Measurements from ENCODE around the gene GTF3C5.
"Not testable (repeated sequence)": the region's sequence is repeated elsewhere in the genome, so short reads cannot be mapped to it uniquely, and the experiment has no call there.

GTF3C5 gene

DNA sequence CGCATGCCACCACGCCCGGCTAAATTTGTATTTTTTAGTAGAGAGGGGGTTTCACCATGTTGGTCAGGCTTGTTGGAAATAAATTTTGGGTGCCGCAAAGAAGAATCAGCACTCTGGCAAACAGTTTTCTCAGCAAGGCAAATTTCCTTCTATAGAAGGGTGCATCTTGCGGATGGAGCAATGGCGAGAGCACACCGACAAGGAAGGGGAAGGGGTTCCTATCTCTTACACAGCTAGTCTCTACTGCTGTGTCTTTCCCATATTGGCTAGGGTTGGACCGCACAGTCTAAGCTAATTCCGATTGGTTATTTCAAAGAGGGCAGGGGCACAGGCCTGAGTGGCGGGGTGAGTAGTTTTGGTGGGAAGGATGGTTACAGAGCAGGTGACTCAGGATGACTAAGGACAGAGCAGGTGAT, 707 bp downstream of the GTF3C5 start:
- no peak for DNase-seq (ENCODE audit: low read depth, low spot score)
- TF ChIP-seq, protein P1, sequence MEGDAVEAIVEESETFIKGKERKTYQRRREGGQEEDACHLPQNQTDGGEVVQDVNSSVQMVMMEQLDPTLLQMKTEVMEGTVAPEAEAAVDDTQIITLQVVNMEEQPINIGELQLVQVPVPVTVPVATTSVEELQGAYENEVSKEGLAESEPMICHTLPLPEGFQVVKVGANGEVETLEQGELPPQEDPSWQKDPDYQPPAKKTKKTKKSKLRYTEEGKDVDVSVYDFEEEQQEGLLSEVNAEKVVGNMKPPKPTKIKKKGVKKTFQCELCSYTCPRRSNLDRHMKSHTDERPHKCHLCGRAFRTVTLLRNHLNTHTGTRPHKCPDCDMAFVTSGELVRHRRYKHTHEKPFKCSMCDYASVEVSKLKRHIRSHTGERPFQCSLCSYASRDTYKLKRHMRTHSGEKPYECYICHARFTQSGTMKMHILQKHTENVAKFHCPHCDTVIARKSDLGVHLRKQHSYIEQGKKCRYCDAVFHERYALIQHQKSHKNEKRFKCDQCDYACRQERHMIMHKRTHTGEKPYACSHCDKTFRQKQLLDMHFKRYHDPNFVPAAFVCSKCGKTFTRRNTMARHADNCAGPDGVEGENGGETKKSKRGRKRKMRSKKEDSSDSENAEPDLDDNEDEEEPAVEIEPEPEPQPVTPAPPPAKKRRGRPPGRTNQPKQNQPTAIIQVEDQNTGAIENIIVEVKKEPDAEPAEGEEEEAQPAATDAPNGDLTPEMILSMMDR (IDR thresholded peaks at IDR 0.05; ENCODE audit: insufficient read depth, low read length, missing control alignments): no peak
- peak overlapping the region; percentile 91 for H3K4me3 ChIP-seq (ENCODE audit: low read depth, low read length)
- CTCF ChIA-PET: interaction anchor here (0.9 to 15.5 kb wide), 8 partner anchors 7 to 150 kb away, joined by 3 to 148 read pairs (median 4); no protein-coding TSS in a partner anchor
- POLR2A ChIA-PET: interaction anchor here (1.0 to 1.6 kb wide), 4 partner anchors 9 to 239 kb away, joined by 3 to 7 read pairs (median 4); no protein-coding TSS in a partner anchor

DNA sequence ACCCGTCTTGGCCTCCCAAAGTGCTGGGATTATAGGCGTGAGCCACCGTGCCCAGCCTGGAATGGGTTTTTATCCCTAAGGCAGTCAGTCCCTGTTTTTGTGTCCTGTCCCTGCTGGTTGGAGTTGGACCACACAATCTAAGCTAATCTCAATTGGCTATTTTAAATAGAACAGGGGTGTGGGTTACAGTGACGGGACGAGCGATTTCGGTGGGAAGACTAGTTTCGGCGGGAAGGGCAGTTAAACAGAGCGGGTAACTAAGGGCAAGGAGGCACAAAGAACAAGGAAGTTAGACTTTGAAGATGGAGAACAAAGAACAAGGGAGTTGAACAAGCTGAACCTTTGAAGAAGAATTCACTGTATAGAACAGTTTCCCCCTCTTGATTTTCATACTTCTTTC, 1.4 kb downstream of the GTF3C5 start:
- TF ChIP-seq, protein P1 (IDR thresholded peaks at IDR 0.05; ENCODE audit: insufficient read depth, low read length, missing control alignments): no peak
- DNase-seq (ENCODE audit: low read depth, low spot score): no peak
- ChIA-PET CTCF (interaction anchor here (0.9 to 15.5 kb wide), 9 partner anchors 8 to 153 kb away, joined by 3 to 148 read pairs (median 3); no protein-coding TSS in a partner anchor), POLR2A (interaction anchor here (0.6 kb wide), 1 partner anchor 122 kb away, joined by 3 read pairs; no protein-coding TSS in a partner anchor)
- H3K4me3 ChIP-seq (ENCODE audit: low read depth, low read length): no peak overlapping the region; the same call in 1 of the 2 replicates

DNA sequence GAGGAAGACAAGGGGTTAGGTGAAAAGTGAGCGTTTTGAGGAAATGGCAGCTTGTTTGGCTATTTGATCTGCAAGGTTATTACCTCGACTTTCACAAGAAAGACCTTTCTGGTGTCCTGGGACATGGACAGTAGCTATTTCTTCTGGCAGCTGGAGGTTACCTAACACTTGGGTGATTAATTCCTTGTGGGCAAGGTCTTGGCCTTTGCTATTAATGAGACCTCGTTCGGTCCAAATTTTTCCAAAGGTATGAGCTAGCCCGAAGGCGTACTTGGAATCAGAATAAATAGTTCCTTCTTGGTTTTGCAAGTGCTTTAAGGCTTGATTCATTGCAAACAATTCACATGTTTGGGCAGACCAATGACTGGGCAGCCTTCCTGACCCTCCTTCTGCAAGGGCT, 4.9 kb downstream of the GTF3C5 start:
- POLR2A ChIA-PET: no interaction called here
- no peak for DNase-seq (ENCODE audit: low read depth, low spot score)
- CTCF ChIA-PET: interaction anchor here (1.4 to 27.8 kb wide), 4 partner anchors 7 to 110 kb away, joined by 3 to 462 read pairs (median 100); no protein-coding TSS in a partner anchor
- TF ChIP-seq, protein P1 (IDR thresholded peaks at IDR 0.05; ENCODE audit: insufficient read depth, low read length, missing control alignments): no peak
- H3K4me3 ChIP-seq (ENCODE audit: low read depth, low read length): no peak overlapping the region

DNA sequence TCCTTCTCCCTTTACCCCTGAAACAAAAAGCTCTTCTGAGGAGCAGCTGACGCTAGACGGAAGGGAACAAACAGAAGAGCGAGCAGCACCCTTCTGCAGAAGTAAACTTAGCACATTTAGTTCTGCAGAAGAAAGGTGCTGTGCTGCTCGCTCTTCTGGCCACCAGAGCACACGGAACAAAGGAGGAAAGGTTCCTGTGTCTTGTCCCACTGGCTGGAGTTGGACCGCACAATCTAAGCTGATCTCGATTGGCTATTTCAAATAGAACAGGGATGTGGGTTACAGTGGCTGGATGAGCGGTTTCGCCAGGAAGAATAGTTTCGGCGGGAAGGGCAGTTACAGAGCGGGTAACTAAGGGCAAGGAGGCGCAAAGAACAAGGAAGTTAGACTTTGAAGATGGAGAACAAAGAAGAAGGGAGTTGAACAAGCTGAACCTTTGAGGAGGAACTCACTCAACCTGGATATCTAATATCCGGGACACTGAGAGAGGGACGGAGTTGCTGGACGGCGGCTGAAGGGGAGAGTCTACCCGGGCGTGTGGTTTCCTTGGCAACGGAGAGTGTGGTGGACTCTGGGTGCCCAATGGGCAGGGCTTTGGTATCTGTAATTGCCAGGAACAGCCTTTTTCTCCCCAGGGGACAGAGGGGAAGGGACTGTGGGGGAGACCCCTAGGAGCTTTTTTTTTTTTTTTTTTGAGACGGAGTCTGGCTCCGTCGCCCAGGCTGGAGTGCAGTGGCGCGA, 7.1 kb downstream of the GTF3C5 start:
- CTCF ChIA-PET: interaction anchor here (0.7 to 27.8 kb wide), 5 partner anchors 7 to 108 kb away, joined by 3 to 462 read pairs (median 3); partner anchors contain the start of gene GTF3C5
- DNase-seq (ENCODE audit: low read depth, low spot score): no peak
- TF ChIP-seq, protein P1 (IDR thresholded peaks at IDR 0.05; ENCODE audit: insufficient read depth, low read length, missing control alignments): no peak
- POLR2A ChIA-PET: no interaction called here
- H3K4me3 ChIP-seq (ENCODE audit: low read depth, low read length): no peak overlapping the region

DNA sequence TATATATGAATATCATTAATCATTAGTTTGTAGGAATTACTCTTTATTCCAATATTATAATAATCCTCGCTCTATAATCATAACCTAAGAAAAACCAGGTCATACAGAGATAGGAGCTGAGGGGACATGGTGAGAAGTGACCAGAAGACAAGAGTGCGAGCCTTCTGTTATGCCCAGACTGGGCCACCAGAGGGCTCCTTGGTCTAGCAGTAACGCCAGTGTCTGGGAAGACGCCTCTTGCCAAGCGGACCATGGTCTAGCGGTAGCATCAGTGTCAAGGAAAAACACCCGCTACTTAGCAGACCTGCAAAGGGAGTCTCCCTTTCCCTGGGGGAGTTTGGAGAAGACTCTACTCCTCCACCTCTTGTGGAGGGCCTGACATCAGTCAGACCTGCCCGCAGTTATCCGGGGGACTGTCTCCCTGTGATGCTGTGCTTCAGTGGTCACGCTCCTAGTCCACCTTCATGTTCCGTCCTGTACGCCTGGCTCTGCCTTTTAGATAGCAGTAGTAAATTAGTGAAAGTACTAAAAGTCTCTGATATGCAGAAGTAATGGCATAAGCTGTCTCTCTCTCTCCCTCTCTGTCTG, 10.2 kb downstream of the GTF3C5 start:
- DNase-seq (ENCODE audit: low read depth, low spot score); H3K4me3 ChIP-seq (ENCODE audit: low read depth, low read length): not testable (repeated sequence)
- TF ChIP-seq, protein P1 (IDR thresholded peaks at IDR 0.05; ENCODE audit: insufficient read depth, low read length, missing control alignments): peak; percentile 45
- ChIA-PET CTCF (interaction anchor here (0.8 to 27.8 kb wide), 13 partner anchors 8 to 118 kb away, joined by 3 to 462 read pairs (median 5); partner anchors contain the start of gene GTF3C5), POLR2A (interaction anchor here (2.1 kb wide), 1 partner anchor 10 kb away, joined by 7 read pairs; the partner anchor contains the start of gene GTF3C5)

DNA sequence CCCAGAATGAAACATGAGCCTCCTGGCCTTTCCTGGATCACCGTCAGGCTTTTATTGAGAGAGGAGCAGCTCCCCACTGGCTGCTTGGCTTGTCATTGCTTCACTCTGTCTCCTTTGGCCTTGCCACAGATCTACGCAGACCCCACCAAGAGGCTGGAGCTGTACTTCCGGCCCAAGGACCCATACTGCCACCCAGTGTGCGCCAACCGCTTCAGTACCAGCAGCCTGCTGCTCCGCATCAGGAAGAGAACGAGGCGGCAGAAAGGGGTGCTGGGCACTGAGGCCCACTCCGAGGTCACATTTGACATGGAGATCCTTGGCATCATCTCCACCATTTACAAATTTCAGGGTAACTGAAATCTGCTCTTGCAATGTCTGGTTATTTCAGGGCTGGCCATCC, 11.2 kb downstream of the GTF3C5 start:
- ChIA-PET CTCF (interaction anchor here (0.8 to 27.8 kb wide), 7 partner anchors 9 to 104 kb away, joined by 3 to 462 read pairs (median 17); partner anchors contain the start of gene GTF3C5), POLR2A (interaction anchor here (2.1 kb wide), 1 partner anchor 11 kb away, joined by 7 read pairs; the partner anchor contains the start of gene GTF3C5)
- H3K4me3 ChIP-seq (ENCODE audit: low read depth, low read length): no peak overlapping the region
- no peak for DNase-seq (ENCODE audit: low read depth, low spot score)
- TF ChIP-seq, protein P1 (IDR thresholded peaks at IDR 0.05; ENCODE audit: insufficient read depth, low read length, missing control alignments): no peak

Measured in AG04449 (cell line).